ENCODE results near the gene ANP32A.

The ANP32A gene

DNA sequence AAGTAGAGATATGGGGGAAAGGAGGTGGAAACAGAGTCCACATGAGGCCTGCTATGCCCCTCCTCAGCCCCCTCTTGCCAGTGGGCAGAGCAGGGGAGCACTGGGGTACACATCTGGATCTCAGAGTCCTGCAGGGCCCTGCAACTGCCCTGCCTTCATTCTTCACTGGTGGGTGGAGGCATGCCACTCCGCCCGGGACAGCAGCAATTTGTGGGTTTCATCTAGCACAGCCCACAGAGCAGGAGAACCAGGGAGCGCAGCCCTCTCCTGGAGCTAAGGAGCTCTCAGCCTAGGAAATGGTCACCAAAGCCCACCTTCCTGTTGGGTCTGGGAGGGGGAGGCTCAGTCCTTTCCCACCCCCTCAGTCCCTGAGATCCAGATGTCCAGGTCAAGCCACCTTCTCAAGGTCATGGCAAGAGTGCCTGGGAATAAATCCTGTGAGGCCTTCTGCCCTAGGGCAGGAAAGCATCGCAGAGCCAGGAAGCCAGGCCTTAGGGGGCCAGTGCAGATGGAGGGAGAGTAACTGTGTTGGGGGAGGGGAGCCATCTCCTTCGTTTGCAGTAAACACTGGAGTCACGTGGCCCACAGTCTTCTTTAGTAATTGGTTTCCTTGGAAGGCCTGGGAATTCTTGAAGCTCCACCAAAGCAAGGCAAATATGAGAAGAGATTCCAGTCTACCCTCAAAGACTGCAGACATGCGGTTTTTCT lies 31.0 kb downstream of the ANP32A start:
- Histone ChIP-seq H3K4me3 (no peak overlapping the region), H3K36me3 (replicated peaks) (peaks cover 84% of the 10 kb centered on the region), H3K9me3 (no peaks in the 10 kb centered on the region), H3K27me3 (ENCODE audit: low read depth) (no peaks in the 10 kb centered on the region), H3K4me1 (peaks cover 6% of the 10 kb centered on the region)
- in situ Hi-C loops (cut with MboI; ENCODE audit: low sequenced_read_pairs): no loop called here
- DNase-seq (ENCODE audit: low spot score in 2 of 2): no peak

DNA sequence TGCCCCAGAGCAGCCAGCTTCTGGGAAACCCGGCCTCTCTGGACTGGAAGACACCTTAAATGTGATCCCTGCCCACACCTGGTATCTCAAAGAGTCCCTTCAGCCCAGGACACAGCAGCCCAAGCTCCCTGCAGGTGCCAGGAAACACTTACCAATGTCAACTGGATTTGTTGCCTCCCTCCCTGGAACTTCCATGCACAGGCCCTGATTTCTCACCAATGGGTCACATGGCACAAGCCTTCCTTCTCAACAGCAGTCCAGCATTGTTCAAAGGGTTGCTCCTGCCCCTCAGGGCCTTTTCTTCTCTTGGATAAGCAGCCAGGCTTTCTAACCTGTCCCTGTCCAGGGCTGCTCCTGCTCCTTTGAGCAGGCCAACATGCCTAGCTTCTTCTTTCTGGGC lies 31.6 kb downstream of the ANP32A start:
- peaks cover 7% of the 10 kb centered on the region for H3K4me1 ChIP-seq
- H3K9me3 ChIP-seq: no peaks in the 10 kb centered on the region
- no peaks in the 10 kb centered on the region for H3K27me3 ChIP-seq (ENCODE audit: low read depth)
- no peak overlapping the region for H3K4me3 ChIP-seq
- no peak for DNase-seq (ENCODE audit: low spot score in 2 of 2)
- in situ Hi-C loops (cut with MboI; ENCODE audit: low sequenced_read_pairs): no loop called here
- peaks cover 84% of the 10 kb centered on the region for H3K36me3 ChIP-seq (replicated peaks)

DNA sequence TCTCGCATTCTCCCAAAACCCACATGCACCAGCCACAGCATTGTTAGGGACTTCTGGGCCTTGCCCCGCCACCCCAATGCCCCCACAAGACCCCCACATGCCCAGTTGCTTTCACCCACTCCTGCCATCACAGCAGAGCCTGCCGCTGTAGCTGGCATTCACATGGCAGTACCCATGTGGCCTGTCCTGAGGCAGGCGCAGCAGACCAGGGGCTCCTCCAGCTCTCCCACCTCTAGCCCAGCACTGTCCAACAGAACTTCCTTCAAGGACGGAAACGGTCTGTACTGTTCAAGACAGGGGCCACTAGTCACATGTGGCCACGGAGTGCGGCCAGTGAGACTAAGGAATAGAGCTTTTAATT lies 32.5 kb downstream of the ANP32A start:
- Histone ChIP-seq H3K4me1 (peaks cover 14% of the 10 kb centered on the region), H3K4me3 (no peak overlapping the region), H3K27me3 (ENCODE audit: low read depth) (no peaks in the 10 kb centered on the region), H3K36me3 (replicated peaks) (peaks cover 87% of the 10 kb centered on the region), H3K9me3 (no peaks in the 10 kb centered on the region)
- no peak for DNase-seq (ENCODE audit: low spot score in 2 of 2)
- in situ Hi-C loops (cut with MboI; ENCODE audit: low sequenced_read_pairs): no loop called here

DNA sequence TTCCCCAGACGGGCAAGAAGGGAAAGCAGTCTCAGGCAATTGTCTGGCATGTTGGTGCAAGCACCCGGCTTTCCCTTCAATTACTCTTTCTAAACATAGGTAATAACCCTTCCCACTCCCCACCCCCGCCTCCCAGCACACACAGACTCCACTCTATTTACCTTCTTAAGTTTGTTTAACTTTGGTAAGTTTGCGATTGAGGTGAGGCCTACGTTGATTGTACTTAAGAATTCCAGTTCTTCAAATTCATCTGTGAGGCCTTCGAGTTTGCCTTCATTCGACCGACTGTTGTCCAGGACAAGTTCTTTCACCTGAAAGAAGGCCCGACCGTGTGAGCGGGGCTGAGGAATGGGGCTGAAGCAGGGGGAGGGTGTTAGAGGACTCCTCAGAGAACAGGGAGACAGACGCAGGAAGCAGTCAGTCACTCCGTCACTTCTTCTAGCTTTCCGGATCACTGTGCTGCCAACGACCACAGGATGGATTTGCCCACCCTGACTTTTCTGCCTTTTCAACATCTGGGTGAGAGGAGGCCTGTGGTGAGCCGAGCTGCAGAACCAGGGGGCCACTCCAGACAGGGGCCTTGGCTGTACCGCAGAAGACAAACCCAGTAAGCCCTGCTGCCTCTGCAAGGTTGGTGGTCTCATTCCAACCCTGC lies 33.0 kb downstream of the ANP32A start:
- H3K4me1 ChIP-seq: peaks cover 19% of the 10 kb centered on the region
- no peak overlapping the region for H3K4me3 ChIP-seq
- peaks cover 87% of the 10 kb centered on the region for H3K36me3 ChIP-seq (replicated peaks)
- no peak for DNase-seq (ENCODE audit: low spot score in 2 of 2)
- in situ Hi-C loops (cut with MboI; ENCODE audit: low sequenced_read_pairs): no loop called here
- no peaks in the 10 kb centered on the region for H3K27me3 ChIP-seq (ENCODE audit: low read depth)
- H3K9me3 ChIP-seq: no peaks in the 10 kb centered on the region

DNA sequence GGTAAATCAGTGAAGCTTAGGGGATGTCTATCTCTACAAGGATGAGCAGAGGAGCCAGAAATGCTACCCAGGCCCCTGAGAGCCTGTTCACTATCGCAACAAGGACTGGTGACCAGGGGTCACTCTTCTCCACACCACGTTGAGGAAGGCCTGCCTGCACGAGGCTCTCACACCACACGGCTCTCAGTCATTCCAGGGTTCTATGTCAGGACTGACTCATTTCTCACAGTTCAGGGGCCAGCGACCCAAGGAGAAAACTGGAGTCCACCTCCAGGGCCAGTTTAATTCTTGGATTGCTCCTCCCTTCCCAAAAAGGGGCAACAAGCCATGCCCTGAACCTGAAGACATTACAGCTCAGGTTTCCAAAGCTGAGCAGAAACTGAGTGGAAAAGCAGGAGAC lies 33.9 kb downstream of the ANP32A start:
- no peak overlapping the region for H3K4me3 ChIP-seq
- H3K27me3 ChIP-seq (ENCODE audit: low read depth): no peaks in the 10 kb centered on the region
- peaks cover 26% of the 10 kb centered on the region for H3K4me1 ChIP-seq
- no peaks in the 10 kb centered on the region for H3K9me3 ChIP-seq
- no peak for DNase-seq (ENCODE audit: low spot score in 2 of 2)
- in situ Hi-C loops (cut with MboI; ENCODE audit: low sequenced_read_pairs): no loop called here
- peaks cover 97% of the 10 kb centered on the region for H3K36me3 ChIP-seq (replicated peaks)

DNA sequence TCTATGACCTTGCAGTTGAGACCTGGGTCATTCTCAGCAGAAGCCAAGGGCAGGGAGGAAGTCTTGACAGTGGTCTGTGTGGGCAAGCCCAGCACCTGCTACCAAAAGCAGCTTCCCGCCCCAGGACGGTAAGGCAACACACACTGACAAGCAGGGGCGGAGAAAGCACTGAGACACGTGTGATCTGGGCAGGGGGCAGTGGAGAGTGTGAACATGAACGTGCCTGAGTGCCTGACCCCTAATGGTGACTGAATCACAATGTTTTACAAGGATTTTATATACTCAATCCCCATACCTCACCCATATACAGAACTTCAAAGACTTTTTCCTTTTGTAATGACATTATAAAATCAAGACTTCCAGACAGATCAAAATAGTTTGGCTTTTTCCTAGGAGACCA lies 35.2 kb downstream of the ANP32A start:
- no peak overlapping the region for H3K4me3 ChIP-seq
- H3K36me3 ChIP-seq (replicated peaks): peaks cover 96% of the 10 kb centered on the region
- peaks cover 22% of the 10 kb centered on the region for H3K4me1 ChIP-seq
- no peaks in the 10 kb centered on the region for H3K9me3 ChIP-seq
- no peaks in the 10 kb centered on the region for H3K27me3 ChIP-seq (ENCODE audit: low read depth)
- in situ Hi-C loops (cut with MboI; ENCODE audit: low sequenced_read_pairs): no loop called here
- DNase-seq (ENCODE audit: low spot score in 2 of 2): no peak

DNA sequence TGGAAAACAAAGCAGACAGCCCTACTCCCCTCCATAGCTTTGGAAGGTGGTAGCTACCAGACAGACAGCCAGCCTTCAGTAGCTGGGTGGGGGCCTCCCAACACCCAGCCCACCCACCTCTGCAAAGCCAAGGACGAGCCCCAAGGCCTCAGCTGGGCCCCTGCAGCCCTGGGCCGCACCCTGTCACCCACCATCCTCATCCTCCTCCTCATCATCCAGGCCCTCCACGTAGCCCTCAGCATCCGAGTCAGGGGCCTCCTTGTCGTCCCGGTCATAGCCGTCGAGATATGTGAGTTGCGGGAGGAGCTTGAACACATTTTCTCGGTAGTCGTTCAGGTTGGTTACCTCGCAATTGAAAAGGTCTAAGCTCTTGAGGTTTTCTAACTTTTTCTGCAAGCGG lies 36.5 kb downstream of the ANP32A start:
- Histone ChIP-seq H3K27me3 (ENCODE audit: low read depth) (no peaks in the 10 kb centered on the region), H3K4me3 (no peak overlapping the region), H3K36me3 (replicated peaks) (peaks cover 93% of the 10 kb centered on the region), H3K4me1 (peaks cover 22% of the 10 kb centered on the region), H3K9me3 (no peaks in the 10 kb centered on the region)
- no peak for DNase-seq (ENCODE audit: low spot score in 2 of 2)
- in situ Hi-C loops (cut with MboI; ENCODE audit: low sequenced_read_pairs): loop anchor here (5.0 kb wide), 1 partner anchor 93 kb away; no protein-coding TSS in a partner anchor

DNA sequence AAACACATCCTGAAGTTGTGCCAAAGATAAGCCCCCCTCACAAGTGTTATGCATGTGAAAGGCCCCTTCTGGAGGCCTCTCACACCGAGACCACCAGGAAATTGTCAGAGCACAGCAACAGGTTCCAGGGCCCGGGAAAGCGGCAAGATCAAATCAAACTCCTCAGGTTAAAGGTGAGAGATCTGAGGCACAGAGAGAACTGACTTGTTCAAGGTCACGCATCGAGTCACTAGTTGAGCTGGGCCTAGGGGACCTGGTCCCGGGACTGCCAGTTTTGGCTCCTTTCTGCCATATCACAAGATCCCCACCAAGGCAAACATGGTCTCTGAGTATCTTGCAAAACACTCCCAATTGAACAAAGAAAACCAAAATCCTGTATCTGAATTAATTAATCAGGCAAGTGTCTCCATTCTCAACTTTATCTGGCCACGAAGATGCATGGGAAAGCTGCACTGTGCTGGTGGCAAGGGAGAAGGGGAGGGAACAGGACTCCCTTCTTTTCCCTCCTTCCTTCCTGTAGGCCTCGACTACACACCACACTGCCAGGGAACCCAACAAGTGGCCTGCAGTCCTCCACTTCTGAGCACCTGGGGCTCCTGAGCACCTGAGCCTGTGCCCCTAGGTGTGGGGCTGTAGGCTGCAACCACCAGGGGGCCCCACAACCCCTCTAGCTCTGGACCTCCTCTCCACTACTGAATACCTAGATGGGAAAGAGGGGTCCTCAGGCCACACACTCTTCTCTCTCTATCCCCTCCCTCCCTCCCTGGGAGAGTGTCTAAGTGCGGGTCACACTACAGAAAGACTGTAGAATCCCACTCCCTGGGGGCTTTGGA lies 37.3 kb downstream of the ANP32A start:
- peaks cover 22% of the 10 kb centered on the region for H3K4me1 ChIP-seq
- H3K9me3 ChIP-seq: no peaks in the 10 kb centered on the region
- no peak overlapping the region for H3K4me3 ChIP-seq
- H3K27me3 ChIP-seq (ENCODE audit: low read depth): no peaks in the 10 kb centered on the region
- peak in 1 of 2 experiments; percentile 72 for DNase-seq (ENCODE audit: low spot score in 2 of 2)
- peaks cover 93% of the 10 kb centered on the region for H3K36me3 ChIP-seq (replicated peaks)
- in situ Hi-C loops (cut with MboI; ENCODE audit: low sequenced_read_pairs): loop anchor here (5.0 kb wide), 1 partner anchor 94 kb away; no protein-coding TSS in a partner anchor

DNA sequence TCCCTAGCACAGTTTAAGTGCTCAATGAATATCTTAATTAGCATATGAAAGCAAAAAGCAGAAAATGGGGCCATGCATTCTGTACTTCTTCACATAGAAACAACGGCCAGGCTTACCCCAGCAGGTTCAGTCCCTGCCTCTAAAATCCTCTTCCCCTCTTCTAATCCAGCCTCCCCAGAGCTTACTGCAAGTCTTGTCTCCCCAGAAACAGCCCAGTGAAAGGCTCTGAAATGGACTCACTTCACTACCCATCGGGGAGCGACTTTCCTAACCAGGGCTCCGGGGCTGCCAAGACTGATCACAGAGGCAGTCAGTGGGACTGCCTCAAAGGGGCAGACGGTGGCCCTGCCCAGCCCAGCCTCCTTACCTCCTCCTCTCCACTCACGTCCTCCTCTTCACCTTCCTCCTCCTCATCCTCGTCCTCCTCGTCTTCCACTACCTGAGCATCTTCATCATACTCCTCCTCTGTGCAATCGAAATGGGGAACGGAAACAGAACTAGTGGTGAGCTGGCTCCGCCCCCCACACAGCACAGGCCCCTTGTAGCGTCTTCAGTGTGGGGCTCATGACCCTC lies 38.0 kb downstream of the ANP32A start:
- peak; percentile 67 to 92 for DNase-seq (ENCODE audit: low spot score in 2 of 2)
- in situ Hi-C loops (cut with MboI; ENCODE audit: low sequenced_read_pairs): loop anchor here (5.0 kb wide), 1 partner anchor 95 kb away; no protein-coding TSS in a partner anchor
- Histone ChIP-seq H3K36me3 (replicated peaks) (peaks cover 93% of the 10 kb centered on the region), H3K4me3 (no peak overlapping the region), H3K4me1 (peaks cover 22% of the 10 kb centered on the region), H3K27me3 (ENCODE audit: low read depth) (no peaks in the 10 kb centered on the region), H3K9me3 (no peaks in the 10 kb centered on the region)

DNA sequence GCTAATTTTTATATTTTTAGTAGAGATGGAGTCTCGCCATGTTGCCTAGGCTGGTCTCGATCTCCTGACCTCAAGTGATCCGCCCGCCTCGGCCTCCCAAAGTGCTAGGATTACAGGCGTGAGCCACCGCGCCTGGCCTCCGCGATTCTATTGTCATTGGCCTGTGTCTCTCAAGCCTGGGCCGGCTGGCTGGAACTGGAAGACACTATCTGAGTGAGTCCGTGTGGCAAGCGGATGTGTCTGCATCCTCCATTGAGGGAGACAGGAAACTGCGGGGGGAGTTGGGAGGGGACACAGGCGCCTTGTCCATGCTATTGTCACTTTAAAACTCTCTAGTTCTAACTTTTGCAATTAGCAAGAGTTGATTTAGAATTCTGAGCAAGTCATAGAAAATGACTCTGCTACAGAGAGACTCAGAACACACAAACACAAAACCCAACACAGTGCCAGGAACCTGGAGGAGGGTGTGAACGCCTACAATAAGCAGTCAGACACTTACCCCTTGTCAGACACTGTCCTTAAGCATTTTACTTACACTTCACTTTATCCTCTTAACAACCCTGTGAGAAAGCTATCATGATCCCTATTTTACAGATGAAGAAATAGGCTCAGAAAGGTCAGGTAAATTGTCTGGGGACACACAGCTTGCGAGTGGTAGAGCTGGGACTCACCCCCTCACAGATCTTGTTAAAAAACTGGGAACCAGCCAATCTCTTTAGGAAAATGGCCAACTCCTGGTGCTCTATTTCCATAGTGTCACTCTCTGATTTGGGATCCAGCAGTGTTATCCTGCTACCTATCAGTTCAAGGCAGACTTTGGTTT lies 38.7 kb downstream of the ANP32A start:
- Histone ChIP-seq H3K27me3 (ENCODE audit: low read depth) (no peaks in the 10 kb centered on the region), H3K9me3 (no peaks in the 10 kb centered on the region), H3K4me3 (no peak overlapping the region), H3K36me3 (replicated peaks) (peaks cover 92% of the 10 kb centered on the region), H3K4me1 (peaks cover 22% of the 10 kb centered on the region)
- no peak for DNase-seq (ENCODE audit: low spot score in 2 of 2)
- in situ Hi-C loops (cut with MboI; ENCODE audit: low sequenced_read_pairs): loop anchor here (5.0 kb wide), 1 partner anchor 95 kb away; no protein-coding TSS in a partner anchor

DNA sequence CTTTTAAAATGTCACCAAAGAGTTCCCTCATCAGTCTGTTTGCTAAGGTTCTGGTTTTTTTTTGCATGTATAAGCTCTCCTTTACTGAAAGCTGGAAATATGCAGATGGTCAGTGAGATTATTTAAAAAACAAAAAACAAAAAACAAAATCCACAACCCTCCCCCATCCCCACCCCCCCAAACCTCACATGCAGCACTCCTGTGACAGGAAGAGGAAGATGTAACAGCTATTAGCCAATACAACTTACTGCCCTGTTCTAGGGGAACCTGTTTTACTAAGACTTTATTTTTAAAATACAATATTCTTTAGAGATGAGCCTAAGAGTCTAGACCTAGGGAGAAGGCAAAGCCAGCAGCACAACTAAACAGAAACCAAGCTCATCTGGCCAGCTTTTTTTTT lies 39.5 kb downstream of the ANP32A start:
- no peak for DNase-seq (ENCODE audit: low spot score in 2 of 2)
- no peak overlapping the region for H3K4me3 ChIP-seq
- peaks cover 22% of the 10 kb centered on the region for H3K4me1 ChIP-seq
- no peaks in the 10 kb centered on the region for H3K27me3 ChIP-seq (ENCODE audit: low read depth)
- peaks cover 85% of the 10 kb centered on the region for H3K36me3 ChIP-seq (replicated peaks)
- no peaks in the 10 kb centered on the region for H3K9me3 ChIP-seq
- in situ Hi-C loops (cut with MboI; ENCODE audit: low sequenced_read_pairs): loop anchor here (5.0 kb wide), 1 partner anchor 96 kb away; no protein-coding TSS in a partner anchor

DNA sequence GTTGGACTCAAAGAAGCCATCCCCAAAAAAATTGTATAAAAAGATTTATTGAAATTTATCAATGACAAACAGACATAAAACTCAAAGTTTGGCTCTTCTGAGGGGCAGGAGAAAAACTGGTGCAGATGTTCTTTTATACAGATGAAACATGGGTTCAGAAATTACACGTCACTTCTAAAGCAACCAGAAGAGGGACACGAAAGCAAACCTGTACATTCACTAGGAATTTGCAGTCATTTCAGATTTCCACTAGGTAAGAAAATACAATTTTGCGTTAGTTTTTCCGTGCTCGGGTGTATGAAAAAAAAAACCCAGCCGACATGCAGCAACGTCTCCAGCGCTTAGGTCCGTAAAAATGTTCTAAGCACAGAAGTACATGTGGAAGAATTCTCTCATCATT lies 41.8 kb downstream of the ANP32A start:
- no peak overlapping the region for H3K4me3 ChIP-seq
- in situ Hi-C loops (cut with MboI; ENCODE audit: low sequenced_read_pairs): no loop called here
- DNase-seq (ENCODE audit: low spot score in 2 of 2): no peak
- H3K36me3 ChIP-seq (replicated peaks): peaks cover 63% of the 10 kb centered on the region
- H3K27me3 ChIP-seq (ENCODE audit: low read depth): no peaks in the 10 kb centered on the region
- H3K9me3 ChIP-seq: no peaks in the 10 kb centered on the region
- H3K4me1 ChIP-seq: peaks cover 18% of the 10 kb centered on the region
